Measurements from ENCODE around the gene ADAMTS17. TPM values are rescaled to one million over a fixed set of nuclear protein-coding genes. Genes with fewer than 3 reads are reported as not detected.

The ADAMTS17 gene
- polyA plus RNA-seq, 10 donors: 3.6 to 8.1 (median 5.5) TPM

- DNase-seq: no peak
Observed at GRCh38 chr15:100174159-100174903, 167.4 kb downstream of the ADAMTS17 start.

DNA sequence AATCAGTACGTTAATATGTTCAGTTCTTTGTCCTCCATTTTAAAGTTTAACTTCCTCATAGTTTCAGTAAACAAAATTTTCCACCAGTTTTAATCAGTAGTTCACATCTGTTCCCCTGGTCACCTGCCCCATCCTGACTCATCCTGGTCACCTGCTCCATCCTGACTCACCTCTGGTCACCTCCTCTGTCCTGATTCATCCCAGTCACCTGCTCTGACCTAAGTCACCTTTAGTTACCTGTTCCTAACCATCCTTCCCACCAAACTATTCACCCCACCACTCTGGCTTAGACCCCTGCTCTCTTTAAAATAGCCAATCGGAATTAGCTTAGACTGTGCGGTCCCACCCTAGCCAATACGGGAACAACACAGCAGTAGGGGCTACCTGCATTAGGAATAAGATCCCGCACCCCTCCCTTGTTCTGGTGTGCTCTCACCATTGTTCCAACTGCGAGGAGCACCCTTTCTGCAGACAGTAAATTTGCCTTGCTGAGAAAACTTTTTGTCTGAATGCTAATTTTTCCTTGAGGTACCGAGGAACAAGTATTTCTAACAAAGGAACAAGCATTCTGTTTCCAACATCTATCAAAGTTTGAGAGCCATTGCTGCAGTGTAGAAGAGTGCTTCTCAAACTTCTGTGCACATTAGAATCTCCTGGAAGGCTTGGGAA, 169.3 kb downstream of the ADAMTS17 start:
- no peak for DNase-seq

- DNase-seq: no peak
Observed at GRCh38 chr15:100171411-100171810, 170.4 kb downstream of the ADAMTS17 start.

DNA sequence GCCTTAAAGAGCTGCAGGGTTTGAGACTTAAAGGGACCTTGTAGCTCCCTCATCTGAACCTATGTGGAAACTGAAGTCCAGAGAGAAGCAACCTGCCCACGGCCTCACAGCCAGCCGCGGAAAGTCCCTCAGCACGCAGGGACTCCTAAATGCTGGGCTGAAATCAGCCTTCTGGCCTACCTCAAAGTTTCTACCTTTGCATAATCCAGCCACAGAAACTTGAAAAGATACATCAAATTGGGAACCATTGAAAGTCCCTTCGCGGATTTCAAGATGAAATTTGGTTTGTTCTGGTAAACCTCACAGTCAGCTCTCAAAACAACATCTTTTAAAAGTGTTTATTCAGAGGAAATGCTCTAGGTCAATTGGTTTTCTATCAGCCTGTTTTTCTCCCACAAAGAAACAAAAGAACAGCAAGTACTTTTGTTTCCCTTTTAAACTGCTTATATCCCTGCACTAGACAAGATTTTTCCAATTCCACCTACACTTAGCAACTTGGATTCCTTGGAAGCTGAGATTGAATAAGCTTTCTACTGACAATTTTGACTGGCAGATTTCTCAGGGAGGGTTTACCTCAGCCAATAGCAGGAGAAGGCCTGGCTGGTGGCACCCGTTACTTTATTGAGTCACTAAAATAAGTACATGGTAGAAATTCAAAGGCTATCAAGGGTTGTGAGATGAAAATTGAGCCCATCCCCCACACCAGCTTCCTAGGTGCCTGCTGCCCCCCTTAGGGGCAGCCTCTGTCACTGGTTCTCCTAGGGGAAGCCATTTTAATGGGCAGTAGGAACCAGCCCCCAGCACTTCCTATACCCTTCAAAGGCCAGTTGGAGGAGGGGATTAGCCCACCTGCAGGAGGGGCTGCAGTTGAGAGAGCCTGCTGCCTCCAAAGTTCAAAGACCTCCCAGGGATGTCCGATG, 171.2 kb downstream of the ADAMTS17 start:
- DNase-seq: no peak

GRCh38 chr15:100169615-100170290, 172.0 kb downstream of the ADAMTS17 start:
- no peak for DNase-seq

DNA sequence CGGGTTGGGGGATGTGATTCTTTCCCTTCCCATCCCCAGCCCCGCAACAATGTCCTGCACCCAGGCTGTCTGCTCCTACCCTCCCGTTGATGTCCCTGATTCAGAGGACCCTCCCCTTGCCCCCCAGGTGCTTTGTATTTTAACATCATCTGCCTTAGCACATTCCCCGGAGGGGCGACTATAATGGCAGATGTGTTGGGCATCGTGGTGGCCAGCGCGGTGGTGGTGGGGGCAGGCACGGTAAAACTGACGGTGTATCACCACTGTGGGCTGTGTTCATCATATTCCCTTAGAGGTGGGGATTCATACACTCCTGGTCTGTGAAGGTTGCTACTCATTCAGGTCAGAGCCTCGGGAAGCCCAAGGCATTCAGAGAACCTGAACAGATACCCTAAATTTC, 173.0 kb downstream of the ADAMTS17 start:
- DNase-seq: no peak

DNA sequence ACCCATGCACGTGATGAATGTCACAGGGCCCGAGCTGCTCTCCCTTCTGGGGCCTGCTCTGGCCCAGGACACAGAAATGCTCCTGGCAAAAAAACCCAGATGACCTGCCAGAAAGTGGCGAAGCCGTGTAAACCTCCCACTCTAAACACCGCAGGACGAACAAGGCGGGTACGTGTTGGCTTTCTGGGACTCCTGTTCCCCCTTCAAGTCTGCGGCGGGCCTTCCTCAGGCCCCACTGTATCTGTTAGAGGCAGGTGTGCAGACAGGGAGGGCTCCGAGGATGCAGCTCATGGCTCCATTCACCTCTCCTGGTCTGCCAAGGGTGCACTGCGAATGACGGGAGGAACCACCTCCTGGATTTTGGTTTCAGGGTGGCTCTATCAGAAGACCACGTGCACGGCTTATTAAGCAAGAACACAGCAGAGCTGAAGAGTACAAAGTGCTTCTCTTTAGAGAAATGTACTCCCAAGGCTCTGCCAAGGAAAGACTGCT, 173.8 kb downstream of the ADAMTS17 start:
- no peak for DNase-seq

DNA sequence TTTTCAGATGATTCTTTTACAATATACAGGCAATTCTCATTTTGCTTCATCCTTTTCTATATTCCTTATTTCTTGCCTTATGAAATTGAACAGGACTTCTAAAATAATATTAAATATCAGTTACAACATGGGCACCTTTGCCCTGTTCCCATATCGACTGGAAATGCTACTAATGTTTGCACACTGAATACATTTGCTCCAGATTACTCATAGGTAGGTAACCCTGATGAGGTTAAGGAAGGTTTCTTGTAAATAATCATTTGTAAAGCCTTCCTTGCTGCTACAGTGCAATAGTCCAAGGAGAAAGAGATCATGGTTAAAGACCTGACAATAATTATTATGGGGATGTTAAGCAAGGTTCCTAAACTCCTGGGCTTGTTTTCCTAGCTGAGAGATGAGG, 175.5 kb downstream of the ADAMTS17 start:
- DNase-seq: no peak

DNA sequence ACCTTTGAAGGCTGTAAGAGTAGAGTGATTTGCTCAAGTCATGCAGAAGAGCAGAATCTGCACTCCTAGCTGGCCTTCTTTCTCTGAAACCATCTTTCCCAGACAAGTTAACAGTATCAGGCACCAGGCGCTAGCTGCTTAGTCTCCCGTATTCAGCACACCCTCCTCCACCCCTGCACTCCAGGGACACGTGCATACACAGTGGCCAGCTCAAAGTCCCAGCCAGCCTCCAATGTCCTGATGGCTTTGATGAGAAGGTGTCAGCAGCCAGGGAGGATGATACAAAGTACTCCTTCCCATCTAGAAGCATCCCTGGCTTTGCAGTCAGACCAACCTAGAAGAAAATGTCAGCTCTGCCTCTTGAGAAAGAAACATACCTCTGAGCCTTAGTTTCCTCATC, 177.8 kb downstream of the ADAMTS17 start:
- DNase-seq: no peak

- no peak for DNase-seq
Observed at GRCh38 chr15:100160953-100161352, 180.8 kb downstream of the ADAMTS17 start.

GRCh38 chr15:100159436-100159835, 182.3 kb downstream of the ADAMTS17 start:
- DNase-seq: no peak

GRCh38 chr15:100158356-100158755, 183.4 kb downstream of the ADAMTS17 start:
- no peak for DNase-seq

DNA sequence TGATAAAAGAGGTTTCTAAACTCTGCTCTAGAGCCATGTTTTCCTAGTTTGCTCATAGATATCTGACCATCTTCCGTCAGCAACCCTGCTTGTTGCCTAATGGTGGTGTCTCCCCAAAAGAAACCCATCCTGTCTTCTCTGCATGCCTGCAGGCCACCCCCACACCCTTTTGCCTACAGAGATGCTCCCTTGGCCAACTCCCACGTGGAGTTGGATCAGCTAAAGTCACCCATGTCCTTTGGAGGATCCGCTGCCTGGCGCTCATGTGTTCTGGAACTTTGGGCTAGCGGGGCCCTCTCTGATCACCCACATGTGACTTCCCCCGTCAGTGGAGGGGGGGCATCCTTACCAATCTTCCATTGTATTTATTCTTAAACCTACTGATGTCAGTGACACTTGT, 185.6 kb downstream of the ADAMTS17 start:
- no peak for DNase-seq

DNA sequence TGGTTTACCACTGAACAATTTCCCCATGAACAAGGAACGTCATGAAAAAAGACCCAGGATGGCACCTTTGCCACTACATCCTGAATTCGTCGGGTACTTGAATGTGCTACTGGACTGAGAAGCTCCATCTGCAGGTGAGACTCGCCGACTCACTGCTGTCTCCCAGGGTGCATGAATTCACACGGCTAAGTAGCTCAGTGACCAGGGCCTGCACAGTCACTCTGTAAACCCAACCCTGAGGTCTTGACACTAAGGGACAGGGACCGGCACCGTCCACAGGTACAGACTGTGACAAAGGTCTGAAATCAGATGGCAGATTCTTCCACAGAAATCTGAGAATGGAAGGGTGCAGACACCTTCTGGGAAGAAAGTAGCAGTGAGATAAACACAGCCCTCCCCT, 187.4 kb downstream of the ADAMTS17 start:
- DNase-seq: no peak

GRCh38 chr15:100152463-100152862, 189.3 kb downstream of the ADAMTS17 start:
- DNase-seq: no peak

DNA sequence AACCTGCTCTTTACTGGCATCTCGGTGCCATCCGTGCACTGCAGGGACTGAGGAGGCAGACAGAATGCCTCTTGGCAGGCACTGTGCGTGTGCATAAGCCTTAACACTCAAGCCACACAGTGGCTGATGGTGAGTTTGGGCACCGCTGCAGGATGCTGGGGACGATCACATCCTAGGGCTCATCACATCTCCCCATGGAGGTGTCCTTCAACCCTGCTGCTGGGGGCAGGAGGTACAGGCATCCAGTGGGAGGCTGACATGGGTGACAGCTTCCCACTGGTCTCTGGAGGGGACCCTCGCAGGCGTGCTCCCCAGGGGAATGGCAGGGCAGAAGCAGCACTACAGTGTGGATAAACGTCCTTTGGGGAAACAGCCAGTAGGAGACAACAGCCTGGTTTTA, 190.9 kb downstream of the ADAMTS17 start:
- DNase-seq: no peak

DNA sequence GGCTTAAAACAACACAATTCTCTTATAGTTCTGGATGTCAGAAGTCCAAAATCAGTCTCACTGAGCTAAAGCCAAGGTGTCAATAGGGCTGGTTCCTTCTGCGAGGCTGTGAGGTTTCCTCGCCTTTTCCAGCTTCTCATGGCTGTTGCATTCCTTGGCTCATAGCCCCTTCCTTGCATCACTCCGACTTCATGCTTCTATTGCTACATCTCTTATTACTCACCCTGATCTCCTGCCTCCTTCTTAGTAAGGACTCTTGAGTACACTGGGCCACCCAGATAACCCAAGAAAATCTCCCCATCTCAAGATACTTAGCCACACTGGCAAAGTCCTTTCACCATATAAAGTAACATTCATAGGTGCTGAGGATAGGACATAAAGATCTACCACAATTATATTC, 193.9 kb downstream of the ADAMTS17 start:
- DNase-seq: no peak

DNA sequence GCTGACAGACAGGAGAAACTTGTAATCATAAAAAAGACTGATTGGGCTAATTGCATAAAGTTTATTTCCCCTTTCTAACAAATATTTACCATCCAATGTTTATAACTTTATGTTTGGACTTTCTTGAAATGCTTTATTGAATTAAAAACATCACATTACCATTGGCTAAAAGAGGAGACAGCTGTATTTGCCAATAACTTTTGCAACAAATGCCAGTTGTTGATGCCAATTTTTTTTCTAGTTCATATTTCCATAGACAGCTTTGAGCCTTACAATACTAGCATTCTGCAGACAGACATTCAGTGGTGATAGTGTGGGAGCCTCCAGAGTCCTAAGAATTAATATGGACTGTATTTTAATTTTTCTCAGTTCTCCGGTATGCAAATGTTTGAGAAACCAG, 198.4 kb downstream of the ADAMTS17 start:
- DNase-seq: peak in 2 of 3 donors; percentile 20 to 57

GRCh38 chr15:100141311-100142001, 200.3 kb downstream of the ADAMTS17 start:
- peak; percentile 29 to 76 (median 37) for DNase-seq

DNA sequence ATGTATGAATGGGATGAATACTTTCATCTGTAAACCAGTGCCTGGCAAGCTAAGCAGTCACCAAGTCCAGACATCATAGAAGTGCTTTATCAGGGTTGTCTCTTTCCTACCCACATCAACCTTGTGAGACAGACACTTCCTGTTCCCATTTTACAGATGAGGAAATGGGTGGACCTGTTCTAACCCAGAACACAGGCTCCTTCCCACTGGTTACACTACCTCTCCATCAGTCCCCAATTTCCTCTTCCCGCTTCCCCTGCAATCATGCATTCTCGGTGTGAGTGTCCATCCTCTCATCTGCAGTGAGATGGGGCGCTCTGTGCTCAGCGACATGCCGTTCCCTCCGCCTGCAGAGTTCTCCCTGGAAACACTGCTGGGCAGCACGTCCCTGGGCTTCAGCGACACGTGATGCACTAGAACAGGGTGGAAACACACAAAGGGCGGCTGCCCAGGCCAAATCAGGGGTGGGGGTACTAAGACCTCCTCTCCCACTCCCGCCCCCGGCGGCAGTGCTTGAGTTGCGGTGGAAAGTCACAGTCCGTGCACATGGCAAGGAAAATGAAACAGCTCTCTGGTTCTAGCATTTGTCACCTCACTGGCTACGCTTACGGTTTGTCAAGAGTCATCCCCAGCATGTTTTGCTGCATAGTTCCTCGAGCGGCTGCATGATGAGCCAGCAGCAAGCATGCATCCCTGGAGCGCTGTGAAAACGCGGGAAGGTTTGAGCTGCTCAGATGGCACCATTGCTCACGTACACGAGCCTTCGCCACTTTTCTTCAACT, 201.1 kb downstream of the ADAMTS17 start:
- DNase-seq: no peak
